ENCODE measurements around the gene ATP6V1F. TPM values are rescaled to one million over a fixed set of nuclear protein-coding genes. Genes with fewer than 3 reads are reported as not detected.

Gene ATP6V1F
- total RNA-seq, 3 donors from 2014 or later (not counting 1 experiment from before 2014, with no cell fraction given): 82.9 to 98.0 (median 94.3) TPM

DNA sequence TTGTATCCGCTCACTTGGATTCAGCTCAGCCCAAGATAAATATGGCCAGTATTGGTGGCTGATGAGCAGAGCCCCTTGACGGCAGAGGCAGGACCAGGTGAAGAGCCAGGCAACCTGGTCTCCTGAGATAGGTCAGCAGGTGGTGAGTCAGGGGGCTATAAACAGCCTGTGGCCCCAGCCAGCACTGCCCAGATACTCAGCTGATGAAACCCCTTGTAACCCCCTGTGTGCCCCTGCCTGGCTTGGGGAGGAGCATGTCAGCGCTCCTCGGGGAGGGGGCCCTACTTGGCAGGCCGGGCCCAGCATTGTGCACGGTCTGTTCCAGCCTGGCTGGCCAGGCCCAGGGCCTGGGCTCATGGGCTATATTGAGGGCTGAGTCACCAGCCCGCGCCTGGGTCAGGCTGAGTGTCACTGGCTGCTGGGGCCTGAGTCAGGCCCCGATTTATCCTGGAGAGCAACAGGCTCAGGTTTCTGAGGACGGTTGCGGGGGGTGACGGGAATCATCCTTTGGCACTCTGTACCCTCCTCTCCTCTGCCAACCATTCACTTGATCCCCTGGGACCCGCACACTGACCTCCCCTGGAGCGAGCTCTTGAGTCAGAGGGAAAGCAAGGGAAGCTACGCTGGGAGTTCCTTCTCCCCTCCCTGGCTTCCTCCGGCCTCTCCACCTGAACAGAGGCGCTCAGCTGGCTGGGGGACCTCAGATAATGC lies 35.3 kb upstream of the ATP6V1F start:
- TF ChIP-seq CTCF (IDR thresholded peaks at IDR 0.05): no peak

GRCh38 chr7:128827971-128828711 lies 34.5 kb upstream of the ATP6V1F start:
- no peak for DNase-seq
- peaks cover 25% of the 10 kb centered on the region for H3K27me3 ChIP-seq (ENCODE audit: control insufficient read depth, insufficient read depth, low read length)
- peaks cover 22% of the 10 kb centered on the region for H3K4me1 ChIP-seq (ENCODE audit: control insufficient read depth, insufficient read depth, low read length)
- no peaks in the 10 kb centered on the region for H3K9me3 ChIP-seq (ENCODE audit: control insufficient read depth, insufficient read depth, low read length)
- Mint-ChIP-seq H3K4me3 (no peak overlapping the region), H3K9me3 (no peaks in the 10 kb centered on the region), H3K4me1 (peaks cover 0 to 20% of the 10 kb centered on the region in 2 donors), H3K27ac (no peak overlapping the region), H3K36me3 (no peaks in the 10 kb centered on the region), H3K27me3 (ENCODE audit: low read depth in 2 of 2) (peaks cover 0 to 30% of the 10 kb centered on the region in 2 donors)
- no peaks in the 10 kb centered on the region for H3K36me3 ChIP-seq (ENCODE audit: control insufficient read depth, insufficient read depth, low read length)
- H3K27ac ChIP-seq (ENCODE audit: low read length): no peak overlapping the region
- no peak for ATAC-seq
- WGBS (ENCODE audit: insufficient coverage): 87% methylated on average over 9 of the region's 10 CpGs
- H3K4me3 ChIP-seq (ENCODE audit: low read length): no peak overlapping the region
- intact Hi-C loops (cut with micrococcal nuclease): no loop called here
- TF ChIP-seq CTCF (IDR thresholded peaks at IDR 0.05): no peak

More for the DNA sequence above, 35.3 kb upstream of the ATP6V1F start:
- 91% methylated on average over 17 of the region's 17 CpGs for WGBS (ENCODE audit: insufficient coverage)
- Mint-ChIP-seq H3K36me3 (no peaks in the 10 kb centered on the region), H3K4me3 (no peak overlapping the region), H3K27me3 (ENCODE audit: low read depth in 2 of 2) (peaks cover 0 to 30% of the 10 kb centered on the region in 2 donors), H3K4me1 (peaks cover 0 to 20% of the 10 kb centered on the region in 2 donors), H3K27ac (no peak overlapping the region), H3K9me3 (no peaks in the 10 kb centered on the region)
- Histone ChIP-seq H3K27me3 (ENCODE audit: control insufficient read depth, insufficient read depth, low read length) (peaks cover 19% of the 10 kb centered on the region), H3K4me1 (ENCODE audit: control insufficient read depth, insufficient read depth, low read length) (peaks cover 22% of the 10 kb centered on the region), H3K27ac (ENCODE audit: low read length) (no peak overlapping the region), H3K4me3 (ENCODE audit: low read length) (no peak overlapping the region), H3K9me3 (ENCODE audit: control insufficient read depth, insufficient read depth, low read length) (no peaks in the 10 kb centered on the region), H3K36me3 (ENCODE audit: control insufficient read depth, insufficient read depth, low read length) (no peaks in the 10 kb centered on the region)
- DNase-seq (no peak), ATAC-seq (no peak)
- intact Hi-C loops (cut with micrococcal nuclease): no loop called here

DNA sequence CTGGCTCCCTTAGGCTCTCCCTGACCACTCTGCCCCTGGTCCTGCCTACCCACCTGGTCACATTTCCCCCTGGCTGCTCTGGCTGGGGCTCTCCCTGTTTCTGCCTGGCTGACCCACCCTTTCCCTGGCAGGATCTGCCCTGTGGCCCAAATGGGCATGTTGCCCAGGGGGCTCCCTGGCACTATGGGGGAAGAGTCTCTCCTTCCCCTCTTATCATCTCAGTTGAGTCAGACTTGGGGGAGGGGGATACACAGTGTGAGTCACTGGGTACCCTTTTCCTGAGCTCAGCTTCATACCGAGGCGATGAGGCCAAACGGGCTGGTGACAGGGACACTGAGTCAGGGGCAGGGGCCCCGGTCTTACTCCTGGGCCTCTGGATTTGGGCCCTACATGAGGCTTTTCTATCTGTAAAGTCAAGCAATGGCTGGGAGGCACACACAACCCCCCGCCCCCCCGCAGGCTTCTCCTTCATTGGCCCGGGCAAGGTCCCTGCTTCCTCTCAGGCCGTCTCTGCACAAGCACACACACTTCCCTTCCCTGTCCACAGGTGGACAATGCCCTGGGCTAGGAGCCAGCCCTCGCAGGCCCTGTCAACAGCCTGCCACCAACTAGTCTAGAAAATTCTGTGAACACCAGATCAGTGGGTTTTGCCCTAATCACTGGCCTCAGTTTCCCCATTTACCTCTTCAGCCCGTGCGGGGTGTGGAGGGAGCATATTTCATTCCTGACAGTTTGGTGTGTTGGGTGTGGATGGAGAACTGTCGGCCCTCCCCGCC lies 33.1 kb upstream of the ATP6V1F start:
- intact Hi-C loops (cut with micrococcal nuclease): no loop called here
- no peak for ATAC-seq
- Histone ChIP-seq H3K27me3 (ENCODE audit: control insufficient read depth, insufficient read depth, low read length) (peaks cover 25% of the 10 kb centered on the region), H3K4me3 (ENCODE audit: low read length) (no peak overlapping the region), H3K9me3 (ENCODE audit: control insufficient read depth, insufficient read depth, low read length) (no peaks in the 10 kb centered on the region), H3K27ac (ENCODE audit: low read length) (no peak overlapping the region), H3K36me3 (ENCODE audit: control insufficient read depth, insufficient read depth, low read length) (no peaks in the 10 kb centered on the region), H3K4me1 (ENCODE audit: control insufficient read depth, insufficient read depth, low read length) (peaks cover 22% of the 10 kb centered on the region)
- H3K27me3 Mint-ChIP-seq (ENCODE audit: low read depth in 2 of 2): peaks cover 0 to 37% of the 10 kb centered on the region in 2 donors
- H3K4me1 Mint-ChIP-seq: peaks cover 0 to 20% of the 10 kb centered on the region in 2 donors
- H3K9me3 Mint-ChIP-seq: no peaks in the 10 kb centered on the region
- no peak overlapping the region for H3K27ac Mint-ChIP-seq
- peak overlapping the region; percentile 40 for H3K4me3 Mint-ChIP-seq
- 21% methylated on average over 13 of the region's 13 CpGs for WGBS (ENCODE audit: insufficient coverage)
- H3K36me3 Mint-ChIP-seq: no peaks in the 10 kb centered on the region
- TF ChIP-seq CTCF (IDR thresholded peaks at IDR 0.05): no peak
- DNase-seq: no peak
